ENCODE measurements around the gene FOXL3.

DNA sequence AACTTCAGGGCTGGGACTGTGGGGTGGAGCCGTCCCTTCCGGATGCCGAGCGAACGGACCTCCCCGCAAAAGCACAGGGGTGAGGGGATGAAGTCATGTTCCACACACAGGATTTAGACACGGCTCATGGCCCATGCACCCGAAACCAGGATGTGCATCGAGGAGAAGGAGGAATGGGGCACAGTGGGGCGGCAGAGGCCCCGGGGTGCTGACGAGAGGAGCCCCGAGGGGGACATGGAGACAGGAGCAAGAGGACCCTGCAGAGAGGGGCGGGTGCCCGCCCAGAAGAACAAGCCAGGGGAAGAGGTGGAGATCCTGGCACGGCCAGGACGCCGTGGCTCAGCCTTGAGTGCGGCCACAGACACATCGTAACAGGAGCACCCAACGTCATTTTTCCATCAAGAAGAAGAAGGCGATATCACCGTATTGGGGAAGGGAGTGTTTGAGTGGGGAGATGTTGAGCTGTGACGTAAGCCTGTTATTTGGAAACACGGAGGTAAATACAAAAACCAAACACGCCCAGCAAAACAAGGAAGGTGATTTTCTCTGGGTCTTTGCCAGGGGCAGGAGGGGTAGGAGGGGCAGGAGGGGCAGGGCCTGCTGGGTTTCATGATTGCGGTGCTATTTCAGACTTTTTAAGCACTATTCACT, 25.3 kb upstream of the FOXL3 start:
- TF ChIP-seq, protein P1, sequence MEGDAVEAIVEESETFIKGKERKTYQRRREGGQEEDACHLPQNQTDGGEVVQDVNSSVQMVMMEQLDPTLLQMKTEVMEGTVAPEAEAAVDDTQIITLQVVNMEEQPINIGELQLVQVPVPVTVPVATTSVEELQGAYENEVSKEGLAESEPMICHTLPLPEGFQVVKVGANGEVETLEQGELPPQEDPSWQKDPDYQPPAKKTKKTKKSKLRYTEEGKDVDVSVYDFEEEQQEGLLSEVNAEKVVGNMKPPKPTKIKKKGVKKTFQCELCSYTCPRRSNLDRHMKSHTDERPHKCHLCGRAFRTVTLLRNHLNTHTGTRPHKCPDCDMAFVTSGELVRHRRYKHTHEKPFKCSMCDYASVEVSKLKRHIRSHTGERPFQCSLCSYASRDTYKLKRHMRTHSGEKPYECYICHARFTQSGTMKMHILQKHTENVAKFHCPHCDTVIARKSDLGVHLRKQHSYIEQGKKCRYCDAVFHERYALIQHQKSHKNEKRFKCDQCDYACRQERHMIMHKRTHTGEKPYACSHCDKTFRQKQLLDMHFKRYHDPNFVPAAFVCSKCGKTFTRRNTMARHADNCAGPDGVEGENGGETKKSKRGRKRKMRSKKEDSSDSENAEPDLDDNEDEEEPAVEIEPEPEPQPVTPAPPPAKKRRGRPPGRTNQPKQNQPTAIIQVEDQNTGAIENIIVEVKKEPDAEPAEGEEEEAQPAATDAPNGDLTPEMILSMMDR (IDR thresholded peaks at IDR 0.05; ENCODE audit: low read depth, low read length) = no peak
- no peak for TF ChIP-seq EZH2phosphoT487 (IDR thresholded peaks at IDR 0.05; ENCODE audit: low read depth)
